CD4-positive, alpha-beta T cell treated with Interleukin-15 for 4 hours (primary cell): ENCODE measurements around the gene PTGDR.

Experiments
- DNase-seq: peaks from one replicate; pipeline ENCODE4 v3.0.0-alpha.2; 2020; ENCODE audit warnings: low spot score

PTGDR gene

DNA sequence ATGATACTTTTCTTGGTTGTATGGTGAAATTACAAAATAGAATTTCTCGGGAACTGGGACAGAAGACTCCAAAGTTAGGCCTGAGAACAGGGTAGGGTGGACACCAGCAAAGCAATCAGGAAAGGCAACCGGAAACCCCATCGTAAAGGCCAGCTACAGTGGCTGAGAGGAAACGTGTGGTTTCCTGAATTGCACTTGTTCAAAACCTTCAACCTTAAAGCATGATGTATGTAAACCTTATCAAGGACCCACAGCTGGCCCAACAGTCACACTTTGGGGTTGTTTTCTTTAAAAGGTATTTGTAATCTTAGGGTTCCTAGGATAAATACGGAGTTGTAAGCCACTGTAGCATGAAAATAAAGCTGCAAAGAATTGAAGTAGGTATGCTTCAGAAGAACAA is 2.2 kb upstream of the PTGDR start:
- DNase-seq = no peak

DNA sequence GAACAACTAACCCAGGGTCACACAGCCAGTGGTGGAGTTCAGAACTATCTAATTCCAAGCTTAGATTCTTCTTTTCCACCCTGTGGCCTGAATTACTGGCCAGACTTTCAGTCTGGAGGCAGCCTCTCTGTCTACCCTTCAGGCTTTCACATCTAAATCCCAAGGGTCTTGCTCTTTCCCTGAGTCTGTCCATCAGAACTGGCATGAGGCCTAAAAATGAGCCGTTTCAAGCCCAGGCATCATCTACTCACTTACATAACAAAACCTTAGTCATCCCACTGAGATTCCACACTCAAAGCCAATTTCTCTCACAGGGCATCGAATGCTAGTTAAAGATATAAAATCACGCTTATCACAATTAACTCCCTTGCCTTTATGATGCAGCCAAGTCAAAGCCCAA is 1.3 kb upstream of the PTGDR start:
- DNase-seq = no peak

DNA sequence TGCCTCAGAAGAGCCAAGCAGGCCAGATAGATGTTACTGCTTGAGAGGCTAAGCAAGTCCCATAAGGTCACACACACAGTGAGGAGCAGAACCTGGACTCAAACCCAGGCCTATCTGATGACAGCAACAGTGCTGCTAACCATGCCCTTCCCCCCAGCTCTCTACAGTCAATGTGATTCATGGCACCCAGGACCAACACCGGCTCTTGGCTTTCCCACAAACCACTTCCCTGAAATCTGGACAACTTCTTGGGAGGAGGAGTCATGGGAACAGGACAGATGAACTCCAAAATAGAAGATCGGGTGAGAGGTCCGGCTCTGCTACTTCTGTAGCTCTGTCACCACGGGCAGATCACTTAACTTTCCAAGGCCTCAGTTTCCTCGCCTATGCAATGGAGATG is 716 bp upstream of the PTGDR start:
- DNase-seq = no peak

DNA sequence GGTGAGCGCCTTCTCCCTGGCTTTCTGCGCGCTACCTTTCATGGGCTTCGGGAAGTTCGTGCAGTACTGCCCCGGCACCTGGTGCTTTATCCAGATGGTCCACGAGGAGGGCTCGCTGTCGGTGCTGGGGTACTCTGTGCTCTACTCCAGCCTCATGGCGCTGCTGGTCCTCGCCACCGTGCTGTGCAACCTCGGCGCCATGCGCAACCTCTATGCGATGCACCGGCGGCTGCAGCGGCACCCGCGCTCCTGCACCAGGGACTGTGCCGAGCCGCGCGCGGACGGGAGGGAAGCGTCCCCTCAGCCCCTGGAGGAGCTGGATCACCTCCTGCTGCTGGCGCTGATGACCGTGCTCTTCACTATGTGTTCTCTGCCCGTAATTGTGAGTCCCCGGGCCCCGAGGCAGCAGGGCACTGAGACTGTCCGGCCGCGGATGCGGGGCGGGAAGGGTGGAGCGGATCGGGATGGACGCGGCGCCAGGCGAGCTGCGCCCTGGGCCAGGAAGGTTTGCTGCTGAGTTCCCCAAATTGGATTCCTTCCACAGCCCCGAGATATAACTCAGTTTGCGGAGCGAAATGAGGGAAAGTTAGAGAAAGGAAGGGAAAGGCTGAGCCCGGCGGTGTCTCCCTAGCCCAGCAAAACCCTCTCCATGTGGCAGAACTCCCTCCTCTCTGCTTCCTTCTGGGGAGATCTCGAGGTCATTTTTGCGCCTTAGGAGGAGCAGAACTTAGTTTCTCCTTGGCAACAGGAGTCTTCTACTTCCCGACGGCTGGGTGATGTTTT is 972 bp downstream of the PTGDR start:
- no peak for DNase-seq

DNA sequence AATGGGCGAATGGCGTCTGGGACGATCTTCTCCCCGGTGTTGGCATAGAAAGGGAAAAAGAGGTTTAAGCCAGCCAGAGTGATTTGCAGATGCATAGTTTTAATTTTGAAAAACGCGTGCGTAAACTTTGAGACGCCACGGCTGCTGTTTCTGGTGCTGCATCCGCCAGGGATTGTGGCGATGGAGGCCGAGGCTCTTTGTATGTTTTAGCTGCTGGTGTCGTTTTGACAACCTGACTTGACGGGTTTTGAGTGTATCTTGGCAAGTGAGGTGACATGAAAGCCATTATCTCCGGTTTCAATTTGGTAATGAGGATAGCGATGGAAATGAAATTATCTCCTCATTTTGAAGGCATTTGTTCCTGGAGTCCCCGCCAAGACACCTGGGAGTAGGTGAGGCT is 1.6 kb downstream of the PTGDR start:
- no peak for DNase-seq

DNA sequence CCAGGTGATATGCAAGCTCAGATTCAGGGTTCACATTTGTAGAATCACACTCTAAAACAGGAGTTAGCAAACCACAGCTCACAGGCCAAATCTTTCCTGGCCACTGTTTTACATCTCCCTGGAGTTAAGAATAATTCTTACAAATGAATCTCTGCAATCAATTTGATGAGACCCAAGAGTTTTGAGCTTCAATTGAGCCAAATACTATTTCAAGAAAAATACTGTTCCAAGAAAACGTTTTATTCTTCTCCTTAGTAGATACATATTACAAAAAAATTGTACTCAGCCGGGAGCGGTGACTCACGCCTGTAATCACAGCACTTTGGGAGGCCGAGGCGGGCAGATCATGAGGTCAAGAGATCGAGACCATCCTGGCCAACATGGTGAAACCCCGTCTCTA is 2.5 kb downstream of the PTGDR start:
- DNase-seq = no peak

DNA sequence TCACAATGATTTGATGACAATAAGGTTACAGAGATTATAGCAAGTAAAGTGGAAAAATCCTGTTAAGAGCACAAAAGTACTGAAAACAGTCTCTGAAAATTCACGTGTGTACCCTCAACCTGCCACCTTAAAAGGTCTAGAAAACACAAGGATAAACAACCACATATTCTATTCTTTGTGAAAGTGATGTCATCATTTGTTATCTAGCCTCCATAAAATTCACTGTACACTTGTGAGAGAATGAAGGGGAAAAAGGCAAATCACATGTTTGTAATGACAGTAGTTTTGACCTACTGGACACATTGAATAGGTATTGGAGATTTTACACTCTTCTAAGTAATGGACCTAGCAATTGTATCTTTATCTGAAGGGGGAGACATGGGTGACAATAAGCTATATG is 4.0 kb downstream of the PTGDR start:
- DNase-seq = no peak

DNA sequence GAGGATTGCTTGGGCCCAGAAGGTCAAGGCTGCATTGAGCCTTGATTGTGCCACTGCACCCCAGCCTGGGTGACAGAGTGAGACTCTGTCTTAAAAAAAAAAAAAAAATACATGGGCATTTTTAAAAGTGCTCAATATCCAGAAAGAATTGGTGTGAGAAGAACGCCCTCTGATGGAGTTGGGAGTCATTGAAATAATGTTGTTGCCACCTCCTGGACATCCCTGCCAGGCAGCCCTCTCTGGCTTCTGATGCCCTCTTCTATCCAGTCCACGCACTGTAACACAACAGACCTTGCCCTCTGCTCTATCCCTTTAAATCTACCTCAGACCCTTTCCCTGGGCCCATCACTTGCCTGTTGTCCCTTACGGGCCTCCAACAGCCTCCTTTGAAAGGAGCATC is 4.9 kb downstream of the PTGDR start:
- peak; percentile 55 for DNase-seq

DNA sequence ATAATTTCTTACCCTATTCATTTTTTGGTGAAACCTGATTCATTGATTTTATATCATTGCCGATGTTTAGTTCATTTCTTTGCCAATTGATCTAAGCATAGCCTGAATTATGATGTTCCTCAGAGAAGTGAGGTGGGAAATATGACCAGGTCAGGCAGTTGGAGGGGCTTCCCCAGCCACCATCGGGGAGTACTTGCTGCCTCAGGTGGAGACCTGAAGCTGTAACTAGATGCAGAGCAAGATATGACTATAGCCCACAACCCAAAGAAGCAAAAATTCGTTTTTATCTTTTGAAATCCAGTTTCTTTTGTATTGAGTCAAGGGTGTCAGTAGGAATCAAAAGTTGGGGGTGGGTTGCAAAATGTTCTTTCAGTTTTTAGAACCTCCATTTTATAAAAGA is 7.9 kb downstream of the PTGDR start:
- DNase-seq = no peak

DNA sequence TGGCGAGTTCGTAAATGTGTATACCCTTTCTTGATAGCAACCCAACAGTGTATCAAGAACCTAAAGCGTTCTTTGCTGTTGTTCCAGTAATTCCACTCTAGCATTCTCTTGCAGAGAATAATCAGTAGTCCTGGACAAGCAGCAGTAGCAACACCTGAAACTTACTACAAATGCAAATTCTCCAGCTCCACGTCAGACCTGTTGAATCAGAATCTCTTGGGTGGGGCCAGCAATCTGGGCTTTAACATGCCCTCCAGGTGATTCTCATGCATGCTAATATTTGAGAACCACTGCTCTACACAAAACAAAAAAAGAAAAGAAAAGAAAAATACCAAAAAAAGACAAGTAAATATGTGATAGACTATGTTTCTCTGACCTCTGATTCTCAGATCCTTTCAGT is 10.1 kb downstream of the PTGDR start:
- no peak for DNase-seq

DNA sequence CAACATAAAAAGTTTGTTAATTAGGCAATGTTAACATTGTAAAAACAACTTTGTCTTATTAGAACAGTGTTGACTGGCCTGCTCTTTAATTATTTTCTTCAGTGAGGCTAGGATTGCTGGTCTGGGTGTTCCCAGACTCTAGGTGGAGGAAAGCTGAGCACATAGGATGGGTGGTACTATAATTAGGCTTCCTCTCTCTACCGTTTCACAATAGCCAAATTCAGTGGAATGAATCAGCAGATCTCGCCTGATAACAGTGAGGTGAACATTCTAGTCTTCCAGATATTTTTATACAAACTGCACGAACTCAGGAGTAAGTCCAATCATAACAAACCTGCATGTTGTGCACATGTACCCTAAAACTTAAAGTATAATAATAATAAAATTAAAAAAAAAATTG is 11.9 kb downstream of the PTGDR start:
- no peak for DNase-seq

DNA sequence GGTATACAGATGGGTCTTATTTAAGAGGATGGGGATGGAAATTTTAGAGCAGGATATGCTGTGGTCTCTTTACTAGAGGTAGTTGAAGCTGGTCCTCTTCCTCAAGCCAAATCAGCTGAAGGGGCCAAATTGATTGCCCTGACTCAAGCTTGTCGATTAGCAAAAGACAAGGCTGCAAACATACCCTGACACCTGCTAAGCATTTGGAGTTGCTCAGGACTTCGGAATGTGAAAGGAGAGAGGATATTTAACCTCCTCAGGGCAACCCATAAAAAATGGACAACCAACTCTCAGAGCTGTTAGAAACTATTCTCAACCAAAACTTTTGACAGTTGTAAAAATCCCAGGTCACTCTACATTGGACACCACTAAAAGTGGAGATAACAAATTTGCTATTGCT is 15.6 kb downstream of the PTGDR start:
- DNase-seq = no peak

DNA sequence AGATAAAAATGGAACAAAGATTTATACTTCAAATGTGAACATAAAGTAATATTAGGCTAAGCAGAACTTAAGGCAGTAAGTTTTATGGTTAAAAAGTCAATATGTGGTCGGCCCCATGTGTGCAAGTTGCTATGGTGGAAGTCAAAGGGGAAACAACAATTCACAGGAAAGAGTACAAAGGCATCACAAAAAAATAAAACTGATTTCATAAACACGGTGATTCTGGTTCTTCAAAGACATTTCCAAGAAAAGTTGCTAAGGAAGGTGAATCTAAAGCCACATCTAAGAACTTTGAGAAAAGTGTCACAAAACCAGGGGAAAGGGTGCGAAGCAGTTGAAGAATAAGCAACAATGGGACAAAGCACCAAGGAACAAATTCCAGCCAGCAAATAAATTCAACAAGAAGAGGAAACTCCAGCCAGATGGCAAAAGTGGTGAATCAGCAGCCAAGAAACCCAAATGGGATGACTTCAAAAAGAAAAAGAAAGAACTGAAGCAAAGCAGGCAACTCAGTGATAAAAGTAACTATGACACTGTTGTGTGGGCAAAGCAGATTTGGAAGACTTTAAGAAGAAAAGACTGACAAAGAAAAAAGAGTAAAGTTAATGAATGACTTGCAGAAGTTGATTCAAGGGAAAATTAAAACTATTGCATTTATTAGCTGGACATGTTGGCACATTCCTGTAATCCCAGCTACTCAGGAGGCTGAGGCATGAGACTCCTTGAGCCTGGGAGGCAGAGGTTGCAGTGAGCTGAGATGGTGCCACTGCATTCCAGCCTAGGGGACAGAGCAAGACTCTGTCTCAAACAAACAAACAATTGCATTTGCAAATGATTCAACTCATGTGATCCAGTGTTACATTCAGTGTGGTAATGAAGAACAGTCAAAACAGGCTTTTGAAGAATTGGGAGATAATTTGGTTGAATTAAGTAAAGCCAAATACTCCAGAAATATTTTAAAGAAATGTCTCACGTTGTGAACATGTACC is 19.5 kb downstream of the PTGDR start:
- DNase-seq = peak; percentile 53

DNA sequence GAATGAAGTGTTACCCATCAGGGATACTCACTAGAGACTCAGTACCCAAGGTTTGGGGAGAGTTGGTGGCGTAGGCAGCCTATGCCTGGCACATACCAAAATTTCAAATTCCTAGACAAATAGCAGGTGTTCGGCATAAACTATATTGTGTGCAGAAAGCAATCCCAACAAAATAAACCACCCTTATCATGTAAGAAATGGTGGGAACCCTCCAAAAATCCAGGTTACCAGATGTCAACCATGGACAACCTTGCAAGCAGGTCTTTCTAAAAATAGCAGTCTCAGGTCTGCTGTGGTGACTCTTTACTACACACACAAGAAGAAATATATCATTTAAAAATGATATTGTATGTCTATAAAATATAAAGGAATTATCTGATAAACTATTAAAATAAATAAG is 28.9 kb downstream of the PTGDR start:
- no peak for DNase-seq

DNA sequence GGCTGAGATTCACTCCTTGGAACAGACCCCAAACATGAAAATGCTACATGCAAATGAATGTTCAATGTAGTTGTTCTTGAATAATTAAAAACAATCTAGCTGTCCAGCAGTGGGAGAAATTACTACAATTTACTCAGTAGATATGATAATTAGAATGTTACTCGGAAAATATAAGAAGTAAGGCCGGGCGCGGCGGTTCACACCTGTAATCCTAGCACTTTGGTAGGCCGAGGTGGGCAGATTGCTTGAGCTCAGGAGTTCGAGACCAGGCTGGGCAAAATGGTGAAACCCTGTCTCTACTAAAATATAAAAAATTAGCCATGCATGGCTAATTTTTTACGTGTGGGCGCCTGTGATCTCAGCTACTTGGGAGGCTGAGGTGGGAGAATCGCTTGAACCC is 31.3 kb downstream of the PTGDR start:
- DNase-seq = no peak

DNA sequence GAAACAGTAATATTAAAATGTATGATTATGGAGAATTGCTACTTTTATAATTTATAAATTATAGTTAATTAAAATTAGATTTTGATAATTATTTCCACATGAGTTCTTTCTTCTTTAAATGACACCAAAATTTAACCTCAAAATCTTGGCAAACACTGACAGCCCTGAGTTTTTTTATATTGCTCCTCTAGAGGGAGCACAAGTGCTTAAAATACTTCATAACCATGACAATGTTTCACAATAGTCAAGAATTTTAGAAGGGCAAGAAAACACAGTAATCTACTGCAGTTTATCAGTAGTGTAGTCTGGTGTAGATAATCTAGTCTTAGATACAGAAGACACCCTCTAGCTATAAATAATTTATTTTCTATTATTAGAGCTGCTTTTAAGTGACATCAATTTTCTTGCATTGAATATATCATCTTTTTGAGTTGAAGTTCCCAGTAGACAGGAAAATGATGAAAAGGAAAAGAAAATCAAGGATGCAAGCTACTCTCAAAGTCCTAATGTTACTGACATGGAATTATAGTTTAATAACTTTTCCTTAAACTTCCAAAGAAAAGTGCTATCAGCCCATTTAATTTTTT is 32.3 kb downstream of the PTGDR start:
- peak; percentile 76 for DNase-seq

DNA sequence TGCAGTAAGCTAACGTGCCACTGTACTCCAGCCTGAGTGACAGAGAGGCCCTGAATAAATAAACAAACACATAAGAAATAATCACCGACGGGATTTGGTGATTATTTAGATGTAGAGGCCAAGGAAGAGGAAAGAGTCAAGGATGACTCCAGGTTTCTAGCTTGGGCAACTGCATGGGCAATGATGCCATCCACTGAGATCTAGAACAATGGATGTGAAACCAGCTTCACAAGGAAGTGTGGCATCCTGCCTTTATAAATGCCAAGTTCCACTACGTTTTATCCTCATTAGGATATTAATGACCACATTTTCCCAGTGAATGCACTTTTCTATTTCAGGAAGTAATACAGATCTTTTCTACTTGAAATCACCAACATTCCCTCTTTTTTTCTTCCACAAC is 35.7 kb downstream of the PTGDR start:
- DNase-seq = no peak

DNA sequence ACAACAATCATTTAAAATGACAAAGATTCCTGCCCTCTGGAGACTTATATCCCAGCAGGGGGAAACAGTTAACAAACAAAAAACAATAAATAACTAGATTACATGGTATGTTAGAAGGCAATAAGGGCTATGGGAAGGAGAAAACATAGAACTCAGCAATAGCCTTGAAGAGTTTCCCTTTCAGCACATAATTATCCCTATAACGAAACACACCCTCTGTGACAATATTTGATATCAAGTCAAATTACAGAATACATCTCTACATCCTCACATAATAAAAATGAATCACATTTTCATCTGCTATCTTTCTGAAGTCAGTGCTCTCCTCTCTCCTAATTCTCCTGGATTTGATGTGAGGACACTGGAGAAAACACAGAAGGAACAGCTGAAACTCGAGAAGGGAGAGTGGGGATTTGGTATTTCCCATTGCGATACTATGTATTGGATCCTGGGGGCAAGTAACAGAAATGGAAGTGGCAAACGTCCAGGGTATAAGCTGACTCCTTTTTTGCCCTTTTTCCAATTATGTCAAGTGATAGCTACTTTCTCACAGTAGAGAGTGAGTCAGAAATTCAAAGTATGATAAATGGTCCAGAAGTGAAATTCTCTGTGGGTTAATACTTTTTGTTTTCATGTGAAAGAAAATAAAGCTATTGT is 36.9 kb downstream of the PTGDR start:
- no peak for DNase-seq

DNA sequence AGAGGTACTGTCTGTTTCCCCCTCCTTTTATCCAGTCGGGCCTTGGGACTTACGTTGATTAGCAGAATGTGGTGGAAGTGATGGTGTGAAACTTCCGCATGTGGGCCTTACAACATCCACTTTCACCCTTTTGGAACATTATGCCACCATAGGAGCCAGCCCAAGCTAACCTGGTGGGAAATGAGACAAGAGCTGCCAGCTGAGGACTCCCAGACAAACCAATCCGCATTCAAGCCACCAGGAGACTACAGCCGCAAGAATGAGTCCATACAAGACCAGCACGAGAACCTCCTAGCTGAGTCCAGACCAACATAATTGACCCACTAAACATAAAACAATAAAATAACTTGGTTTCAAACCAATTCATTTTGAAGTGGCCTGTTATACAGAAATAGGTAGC is 37.5 kb downstream of the PTGDR start:
- DNase-seq = no peak

DNA sequence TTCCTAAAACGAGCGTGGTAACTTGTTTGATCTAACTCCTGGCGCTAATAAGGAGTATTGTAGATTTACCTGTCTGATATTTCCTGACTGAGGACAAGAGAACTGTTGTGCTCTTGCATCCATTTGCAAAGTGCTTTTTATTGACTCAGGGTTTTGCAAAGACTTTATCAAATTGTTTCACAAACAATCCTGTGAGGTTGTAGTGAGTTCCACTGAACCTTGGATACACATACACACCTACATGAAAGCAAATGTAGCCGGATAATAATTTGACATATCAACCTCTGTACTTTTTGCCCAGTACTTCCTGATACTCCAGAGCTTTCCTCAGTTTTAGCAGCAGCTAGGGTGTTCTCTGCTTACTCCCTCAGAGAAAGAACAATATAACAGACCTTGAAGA is 39.9 kb downstream of the PTGDR start:
- DNase-seq = no peak

DNA sequence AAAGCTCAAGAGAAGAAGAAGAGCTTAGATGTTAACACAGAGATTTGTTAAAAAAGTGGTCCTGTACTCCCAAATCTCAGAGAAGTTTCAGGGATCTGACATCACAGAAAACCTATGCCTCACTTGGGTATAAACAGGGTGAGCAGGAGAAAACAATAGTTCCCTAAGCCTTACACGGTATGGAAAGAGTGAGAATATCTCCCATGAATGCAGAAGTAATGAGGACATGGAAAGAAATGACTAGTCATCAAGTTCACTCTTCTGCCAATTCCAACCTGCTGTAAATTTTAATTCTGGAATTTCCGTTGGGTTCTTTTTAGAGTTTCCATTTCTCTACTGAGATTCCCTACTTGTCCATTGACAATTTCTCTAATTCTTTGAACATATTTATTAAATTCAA is 40.4 kb downstream of the PTGDR start:
- no peak for DNase-seq

DNA sequence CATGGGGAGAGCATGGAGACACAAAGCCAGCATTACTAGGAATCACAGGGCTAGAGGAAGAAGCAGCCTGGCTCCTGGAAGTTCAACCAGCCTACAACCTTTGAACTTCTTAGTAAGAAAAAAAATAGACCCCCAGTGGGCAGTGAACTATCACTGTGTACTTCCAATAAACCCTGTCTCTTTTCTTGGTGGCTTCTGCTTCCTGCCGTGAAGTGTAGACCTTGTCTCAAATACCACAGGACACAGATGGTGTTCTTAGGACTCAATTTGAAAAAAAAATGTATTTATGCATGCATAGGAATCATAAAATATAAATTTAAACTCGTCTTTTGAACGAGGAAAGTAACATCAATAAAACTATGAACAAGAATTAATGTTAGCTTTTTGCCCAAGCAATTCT is 43.0 kb downstream of the PTGDR start:
- peak; percentile 34 for DNase-seq
